MCF 10A (cell line): ENCODE results near the gene GDE1. TPM values are rescaled to one million over a fixed set of nuclear protein-coding genes. Genes with fewer than 3 reads are reported as not detected.

Experiments used
- BruUV-seq: library from RNA; stranded (reverse); fragments of 400-500 nt; replicated peaks from 2 replicates; lab custom pipeline; 2021; lab: Mats Ljungman, UMichigan
- CTCF ChIA-PET: fragments of 300-600 bp; sonication (Branson Sonifier 250); formaldehyde crosslinking; extraction: SDS; loops from one replicate; lab custom pipeline; 2021; ENCODE audit warnings: antibody characterized with exemption, inconsistent platforms; lab: Yijun Ruan, JAX
- POLR2A ChIA-PET: fragments of 300-600, 350-650 bp; sonication (Branson Sonifier 250); formaldehyde crosslinking; extraction: SDS; loops from one replicate; lab custom pipeline; 2020; ENCODE audit warnings: antibody characterized with exemption, inconsistent platforms; lab: Yijun Ruan, JAX
- DNase-seq: peaks from one replicate; pipeline ENCODE4 v3.0.0-alpha.2; 2018; ENCODE audit not compliant: unreplicated experiment
- H3K27ac Mint-ChIP-seq: one replicate; pipeline ENCODE4 v1.8.0; 2022; ENCODE audit warnings: mild to moderate bottlenecking, low read depth, mixed read lengths; ENCODE audit not compliant: unreplicated experiment
- H3K27me3 Mint-ChIP-seq: one replicate; pipeline ENCODE4 v1.8.0; 2022; ENCODE audit warnings: mixed read lengths; ENCODE audit not compliant: insufficient read depth, unreplicated experiment
- H3K36me3 Mint-ChIP-seq: one replicate; pipeline ENCODE4 v1.8.0; 2022; ENCODE audit warnings: mild to moderate bottlenecking, moderate library complexity, mixed read lengths; ENCODE audit not compliant: insufficient read depth, unreplicated experiment
- H3K4me1 Mint-ChIP-seq: one replicate; pipeline ENCODE4 v1.8.0; 2022; ENCODE audit warnings: mixed read lengths; ENCODE audit not compliant: insufficient read depth, unreplicated experiment
- H3K4me3 Mint-ChIP-seq: one replicate; pipeline ENCODE4 v1.8.0; 2022; ENCODE audit warnings: mild to moderate bottlenecking, moderate library complexity, mixed read lengths; ENCODE audit not compliant: unreplicated experiment
- H3K9me3 Mint-ChIP-seq: one replicate; pipeline ENCODE4 v1.8.0; 2022; ENCODE audit warnings: mixed read lengths; ENCODE audit not compliant: unreplicated experiment
- CTCF ChIP-seq: fragments of 200-600 bp; IDR thresholded peaks from one replicate; pipeline ENCODE4 v1.8.0; 2022; ENCODE audit warnings: antibody characterized with exemption, mild to moderate bottlenecking; ENCODE audit not compliant: unreplicated experiment
- intact Hi-C: fragments of 100-400 bp; cut with micrococcal nuclease; formaldehyde crosslinking; loops from 2 replicates; pipeline ENCODE4 v1.14.1; 2022
- total RNA-seq: library from RNA; stranded (reverse); gene quantifications from 2 replicates; pipeline ENCODE4 v1.2.3, GENCODE V29; 2022

GDE1 gene
- total RNA-seq, 1 experiment from 2014 or later, result 44.9 TPM

GRCh38 chr16:19488213-19488640 is 33.7 kb downstream of the GDE1 start:
- Mint-ChIP-seq H3K36me3 (no peaks in the 10 kb centered on the region), H3K27ac (no peak overlapping the region), H3K9me3 (no peaks in the 10 kb centered on the region), H3K4me3 (no peak overlapping the region), H3K4me1 (no peaks in the 10 kb centered on the region), H3K27me3 (no peaks in the 10 kb centered on the region)
- no peak for TF ChIP-seq CTCF
- intact Hi-C loops, result no loop called here
- ChIA-PET CTCF (interaction anchor here (0.6 to 0.8 kb wide), 2 partner anchors 15 to 157 kb away, joined by 3 to 4 read pairs; no protein-coding TSS in a partner anchor), POLR2A (no interaction called here)
- DNase-seq, result no peak
- BruUV-seq, result no TSS peak

GRCh38 chr16:19486750-19487325 is 35.1 kb downstream of the GDE1 start:
- intact Hi-C loops, result no loop called here
- ChIA-PET POLR2A (no interaction called here), CTCF (no interaction called here)
- H3K9me3 Mint-ChIP-seq, result no peaks in the 10 kb centered on the region
- no peak overlapping the region for H3K4me3 Mint-ChIP-seq
- H3K36me3 Mint-ChIP-seq, result no peaks in the 10 kb centered on the region
- DNase-seq, result peak; percentile 19
- no peaks in the 10 kb centered on the region for H3K27me3 Mint-ChIP-seq
- TF ChIP-seq CTCF, result no peak
- H3K27ac Mint-ChIP-seq, result no peak overlapping the region
- BruUV-seq, result no TSS peak
- no peaks in the 10 kb centered on the region for H3K4me1 Mint-ChIP-seq

- no TSS peak for BruUV-seq
- ChIA-PET CTCF (interaction anchor here (0.6 kb wide), 1 partner anchor 21 kb away, joined by 3 read pairs; no protein-coding TSS in a partner anchor), POLR2A (no interaction called here)
- Mint-ChIP-seq H3K27ac (no peak overlapping the region), H3K36me3 (no peaks in the 10 kb centered on the region), H3K27me3 (no peaks in the 10 kb centered on the region), H3K4me3 (no peak overlapping the region), H3K4me1 (no peaks in the 10 kb centered on the region), H3K9me3 (no peaks in the 10 kb centered on the region)
- no peak for DNase-seq
- intact Hi-C loops, result no loop called here
- TF ChIP-seq CTCF, result no peak
These were observed 35.8 kb downstream of the GDE1 start for GRCh38 chr16:19486051-19486450.

GRCh38 chr16:19485611-19486010 is 36.3 kb downstream of the GDE1 start:
- Mint-ChIP-seq H3K27ac (no peak overlapping the region), H3K4me3 (no peak overlapping the region), H3K4me1 (no peaks in the 10 kb centered on the region), H3K9me3 (no peaks in the 10 kb centered on the region), H3K36me3 (no peaks in the 10 kb centered on the region), H3K27me3 (no peaks in the 10 kb centered on the region)
- intact Hi-C loops, result no loop called here
- CTCF ChIA-PET, result interaction anchor here (0.6 kb wide), 1 partner anchor 21 kb away, joined by 3 read pairs; no protein-coding TSS in a partner anchor
- POLR2A ChIA-PET, result no interaction called here
- no TSS peak for BruUV-seq
- no peak for TF ChIP-seq CTCF
- no peak for DNase-seq
